Left lung (tissue), 14 donors: ENCODE measurements around the gene ATP5F1B. TPM values are rescaled to one million over a fixed set of nuclear protein-coding genes. Genes with fewer than 3 reads are reported as not detected.
A peak's percentile ranks its signal among the peaks of the same experiment; 100 is the strongest.

Experiments used
- ATAC-seq: fragments of 200-7000 bp; cut with Tn5 transposase; one replicate; pipeline ENCODE4 v1.9.1; 2020; ENCODE audit warnings: moderate library complexity
- DNase-seq, 4 donors: peaks; one replicate each; pipeline ENCODE4 v3.0.0-alpha.2; 2013 to 2020
- H3K27ac ChIP-seq, 2 donors: fragments of 200-600 bp; sonication (generic) in 1 of 2; one replicate each; pipeline versions ENCODE4 v1.5.0 to v1.8.0; 2020 to 2021
- H3K27me3 ChIP-seq, 2 donors: fragments of 200-600 bp; sonication (generic) in 1 of 2; one replicate each; pipeline versions ENCODE4 v1.5.0 to v1.8.0; 2020 to 2021
- H3K36me3 ChIP-seq, 2 donors: fragments of 200-600 bp; sonication (generic) in 1 of 2; one replicate each; pipeline versions ENCODE4 v1.5.0 to v1.8.0; 2020 to 2021
- H3K4me1 ChIP-seq, 2 donors: fragments of 200-600 bp; one replicate each; pipeline ENCODE4 v1.8.0; 2021
- H3K4me3 ChIP-seq, 2 donors: fragments of 200-600 bp; sonication (generic) in 1 of 2; one replicate each; pipeline versions ENCODE4 v1.5.0 to v1.8.0; 2020 to 2021; ENCODE audit warnings: mild to moderate bottlenecking in 1 of 2
- H3K9me3 ChIP-seq, 2 donors: fragments of 200-600 bp; sonication (generic) in 1 of 2; one replicate each; pipeline versions ENCODE4 v1.5.0 to v1.8.0; 2020 to 2021
- intact Hi-C, 2 donors: fragments of 100-400 bp; cut with DNase I; formaldehyde crosslinking; loops; one replicate each; pipeline versions ENCODE4 v1.11.2 to v1.14.2; 2022
- long read RNA-seq, 12 donors: library from polyadenylated mRNA in 2 of 12; unstranded in 2 of 12; transcript quantifications; one replicate each; pipeline ENCODE4 v2.0.0 and lab custom pipeline, GENCODE V29; 2019 to 2026
- polyA plus RNA-seq, 6 donors: library from polyadenylated mRNA; unstranded; fragments of 120-200 nt; gene quantifications; one replicate each; pipeline ENCODE4 v1.2.1, GENCODE V29; 2013; ENCODE audit not compliant: insufficient read length in 6 of 6
- total RNA-seq, 2 donors: library from RNA; stranded (reverse); fragmentation: NEBNext Ultra II Directional; extraction: Animal tissue kit (Norgen Biotek cat#: 25700); gene quantifications; one replicate each; pipeline ENCODE4 v1.2.1, GENCODE V29; 2021
- TF ChIP-seq, protein P1 (sequence below), 2 donors: fragments of 200-600 bp; sonication (generic) in 1 of 2; IDR thresholded peaks; one replicate each; pipeline versions ENCODE4 v1.5.0 to v1.8.0; 2021; ENCODE audit warnings: antibody characterized with exemption in 2 of 2
- donor health status: DM: no; HTN: yes; CAD: no.
- donor health status: DM: no; HTN: no; CAD: no.

ATP5F1B gene
- 100 to 1,000 TPM; 433 to 487 TPM for total RNA-seq
- polyA plus RNA-seq = 100 to 1,000 TPM; 528 to 661 (median 622) TPM
- long read RNA-seq, donor 1, transcript ATP5F1B-208 (2 exons, 457 nt) = minor isoform, 26 of 775 reads
- long read RNA-seq, donor 1, transcript ATP5F1B-206 (3 exons, 863 nt) = minor isoform, 5 of 775 reads
- long read RNA-seq, donor 1, transcript ATP5F1B-201 (10 exons, 1,839 nt) = major isoform, 161 of 775 reads
- long read RNA-seq, donor 1, partial matches to known transcripts = 577 of 775 reads
- long read RNA-seq, donor 1, other reads (novel, unspliced or antisense) = 6 of 775 reads
- long read RNA-seq, donor 2, transcript ATP5F1B-201 (10 exons, 1,839 nt) = major isoform, 149 of 465 reads
- long read RNA-seq, donor 2, transcript ATP5F1B-208 (2 exons, 457 nt) = minor isoform, 20 of 465 reads
- long read RNA-seq, donor 2, partial matches to known transcripts = 293 of 465 reads
- long read RNA-seq, donor 2, other reads (novel, unspliced or antisense) = 0 of 465 reads
- long read RNA-seq, donor 3, transcript ATP5F1B-201 (10 exons, 1,839 nt) = major isoform, 139 of 425 reads
- long read RNA-seq, donor 3, transcript ATP5F1B-208 (2 exons, 457 nt) = minor isoform, 25 of 425 reads
- long read RNA-seq, donor 3, partial matches to known transcripts = 260 of 425 reads
- long read RNA-seq, donor 3, other reads (novel, unspliced or antisense) = 0 of 425 reads
- long read RNA-seq, donor 4, transcript ATP5F1B-201 (10 exons, 1,839 nt) = major isoform, 295 of 325 reads
- long read RNA-seq, donor 4, partial matches to known transcripts = 19 of 325 reads
- long read RNA-seq, donor 4, other reads (novel, unspliced or antisense) = 7 of 325 reads
- long read RNA-seq, donor 5, transcript ATP5F1B-208 (2 exons, 457 nt) = minor isoform, 25 of 567 reads
- long read RNA-seq, donor 5, transcript ATP5F1B-201 (10 exons, 1,839 nt) = major isoform, 148 of 567 reads
- long read RNA-seq, donor 5, partial matches to known transcripts = 384 of 567 reads
- long read RNA-seq, donor 5, other reads (novel, unspliced or antisense) = 6 of 567 reads
- long read RNA-seq, donor 6, transcript ATP5F1B-208 (2 exons, 457 nt) = minor isoform, 23 of 505 reads
- long read RNA-seq, donor 6, transcript ATP5F1B-201 (10 exons, 1,839 nt) = major isoform, 172 of 505 reads
- long read RNA-seq, donor 6, partial matches to known transcripts = 300 of 505 reads
- long read RNA-seq, donor 6, other reads (novel, unspliced or antisense) = 5 of 505 reads
- long read RNA-seq, donor 7, transcript ATP5F1B-201 (10 exons, 1,839 nt) = major isoform, 80 of 366 reads
- long read RNA-seq, donor 7, transcript ATP5F1B-208 (2 exons, 457 nt) = minor isoform, 29 of 366 reads
- long read RNA-seq, donor 7, partial matches to known transcripts = 256 of 366 reads
- long read RNA-seq, donor 7, other reads (novel, unspliced or antisense) = 0 of 366 reads
- long read RNA-seq, donor 8, transcript ATP5F1B-208 (2 exons, 457 nt) = minor isoform, 31 of 441 reads
- long read RNA-seq, donor 8, transcript ATP5F1B-201 (10 exons, 1,839 nt) = major isoform, 85 of 441 reads
- long read RNA-seq, donor 8, partial matches to known transcripts = 322 of 441 reads
- long read RNA-seq, donor 8, other reads (novel, unspliced or antisense) = 0 of 441 reads
- long read RNA-seq, donor 9 = 0 reads
- long read RNA-seq, donor 10, transcript ATP5F1B-201 (10 exons, 1,839 nt) = major isoform, 263 of 285 reads
- long read RNA-seq, donor 10, partial matches to known transcripts = 10 of 285 reads
- long read RNA-seq, donor 10, other reads (novel, unspliced or antisense) = 11 of 285 reads
- long read RNA-seq, donor 11, transcript ATP5F1B-206 (3 exons, 863 nt) = minor isoform, 5 of 1,058 reads
- long read RNA-seq, donor 11, transcript ATP5F1B-208 (2 exons, 457 nt) = minor isoform, 70 of 1,058 reads
- long read RNA-seq, donor 11, transcript ATP5F1B-201 (10 exons, 1,839 nt) = major isoform, 213 of 1,058 reads
- long read RNA-seq, donor 11, partial matches to known transcripts = 759 of 1,058 reads
- long read RNA-seq, donor 11, other reads (novel, unspliced or antisense) = 11 of 1,058 reads
- long read RNA-seq, donor 12, transcript ATP5F1B-208 (2 exons, 457 nt) = minor isoform, 12 of 426 reads
- long read RNA-seq, donor 12, transcript ATP5F1B-201 (10 exons, 1,839 nt) = major isoform, 122 of 426 reads
- long read RNA-seq, donor 12, partial matches to known transcripts = 289 of 426 reads
- long read RNA-seq, donor 12, other reads (novel, unspliced or antisense) = 0 of 426 reads

DNA sequence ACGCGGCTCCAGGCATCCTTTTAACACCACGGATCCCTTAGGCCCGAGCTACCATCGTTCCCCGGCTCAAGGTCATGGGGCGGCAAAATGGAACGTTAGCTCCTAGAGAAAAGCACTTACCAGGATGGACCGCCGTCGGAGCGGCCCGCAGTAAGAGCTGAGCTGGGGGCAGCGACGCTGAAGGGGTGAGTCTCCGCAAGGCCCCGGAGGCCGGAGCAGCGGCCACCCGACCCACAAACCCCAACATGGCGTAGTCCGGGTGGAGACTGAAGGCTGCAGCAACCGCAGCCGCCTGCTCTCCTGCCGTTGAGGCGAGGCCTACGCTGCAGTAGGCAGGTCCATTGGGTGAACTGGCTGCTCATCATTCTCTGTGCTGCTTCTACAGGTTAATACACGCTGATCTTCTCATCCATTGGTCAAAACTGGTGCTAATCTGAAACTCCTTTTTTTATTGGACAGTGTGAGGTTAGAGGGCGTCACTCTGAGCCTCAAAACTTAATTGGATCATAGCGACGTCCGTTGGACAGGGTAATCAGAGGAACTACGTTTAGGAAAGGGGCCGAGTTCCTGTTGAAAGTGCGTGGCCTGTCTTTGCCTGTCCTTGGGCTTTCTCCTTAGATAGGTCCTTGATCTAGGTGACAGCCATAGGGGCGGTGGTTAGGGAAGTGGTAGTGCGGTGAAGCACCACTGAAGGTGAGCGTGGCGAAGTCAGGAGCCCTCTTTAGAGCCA lies at the start of gene ATP5F1B:
TSS of gene ATP5F1B (minus strand) at position 268 of the 730 bp plus-strand sequence. CDS start at position 247, 21 bp downstream.
- H3K4me1 ChIP-seq = peaks cover 6 to 45% of the 10 kb centered on the region in 2 donors
- peak within 1 kb of the TSS; percentile 88 to 96 for H3K4me3 ChIP-seq
- intact Hi-C loops = no loop called here
- peak; percentile 95 to 99 (median 98) for DNase-seq
- H3K27ac ChIP-seq = peak within 1 kb of the TSS; percentile 92 to 93
- H3K36me3 ChIP-seq = peaks cover 5 to 40% of the 10 kb centered on the region in 2 donors
- ATAC-seq = peak; percentile 99
- TF ChIP-seq, protein P1, sequence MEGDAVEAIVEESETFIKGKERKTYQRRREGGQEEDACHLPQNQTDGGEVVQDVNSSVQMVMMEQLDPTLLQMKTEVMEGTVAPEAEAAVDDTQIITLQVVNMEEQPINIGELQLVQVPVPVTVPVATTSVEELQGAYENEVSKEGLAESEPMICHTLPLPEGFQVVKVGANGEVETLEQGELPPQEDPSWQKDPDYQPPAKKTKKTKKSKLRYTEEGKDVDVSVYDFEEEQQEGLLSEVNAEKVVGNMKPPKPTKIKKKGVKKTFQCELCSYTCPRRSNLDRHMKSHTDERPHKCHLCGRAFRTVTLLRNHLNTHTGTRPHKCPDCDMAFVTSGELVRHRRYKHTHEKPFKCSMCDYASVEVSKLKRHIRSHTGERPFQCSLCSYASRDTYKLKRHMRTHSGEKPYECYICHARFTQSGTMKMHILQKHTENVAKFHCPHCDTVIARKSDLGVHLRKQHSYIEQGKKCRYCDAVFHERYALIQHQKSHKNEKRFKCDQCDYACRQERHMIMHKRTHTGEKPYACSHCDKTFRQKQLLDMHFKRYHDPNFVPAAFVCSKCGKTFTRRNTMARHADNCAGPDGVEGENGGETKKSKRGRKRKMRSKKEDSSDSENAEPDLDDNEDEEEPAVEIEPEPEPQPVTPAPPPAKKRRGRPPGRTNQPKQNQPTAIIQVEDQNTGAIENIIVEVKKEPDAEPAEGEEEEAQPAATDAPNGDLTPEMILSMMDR (IDR thresholded peaks at IDR 0.05) = no peak
- no peaks in the 10 kb centered on the region for H3K27me3 ChIP-seq
- no peaks in the 10 kb centered on the region for H3K9me3 ChIP-seq

DNA sequence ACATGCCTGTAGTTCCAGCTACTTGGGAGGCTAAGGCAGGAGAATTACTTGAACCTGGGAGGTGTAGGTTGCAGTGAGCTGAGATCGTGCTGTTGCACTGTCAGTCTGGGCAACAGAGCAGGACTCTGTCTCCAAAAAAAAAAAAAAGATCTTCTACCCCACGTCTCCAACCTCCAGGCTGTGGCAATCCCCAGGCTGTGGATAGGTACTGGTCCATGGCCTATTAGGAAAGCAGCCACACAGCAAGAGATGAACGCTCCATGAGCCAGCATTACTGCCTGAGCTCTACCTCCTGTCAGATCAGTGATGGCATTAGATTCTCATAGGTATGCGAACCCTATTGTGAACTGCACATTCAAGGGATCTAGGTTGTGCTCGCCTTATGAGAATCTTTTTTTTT lies 48.4 kb upstream of the ATP5F1B start:
- no peaks in the 10 kb centered on the region for H3K36me3 ChIP-seq
- H3K9me3 ChIP-seq = no peaks in the 10 kb centered on the region
- no peak overlapping the region for H3K27ac ChIP-seq
- ATAC-seq (no peak), DNase-seq (no peak)
- H3K4me1 ChIP-seq = peaks cover 0 to 6% of the 10 kb centered on the region in 2 donors
- TF ChIP-seq, protein P1 (IDR thresholded peaks at IDR 0.05) = no peak
- H3K27me3 ChIP-seq = no peaks in the 10 kb centered on the region
- no peak overlapping the region for H3K4me3 ChIP-seq
- intact Hi-C loops = no loop called here

GRCh38 chr12:56688846-56689109 lies 43.0 kb upstream of the ATP5F1B start:
- Histone ChIP-seq H3K4me1 (peaks cover 10 to 30% of the 10 kb centered on the region in 2 donors), H3K27me3 (no peaks in the 10 kb centered on the region), H3K4me3 (peak overlapping the region; percentile 27 to 79), H3K36me3 (no peaks in the 10 kb centered on the region), H3K27ac (peak overlapping the region; percentile 99 to 100), H3K9me3 (no peaks in the 10 kb centered on the region)
- intact Hi-C loops = no loop called here
- TF ChIP-seq, protein P1 (IDR thresholded peaks at IDR 0.05) = no peak
- ATAC-seq (no peak), DNase-seq (no peak)
